SK-N-SH (cell line): ENCODE results near the gene OR2W3. TPM values are rescaled to one million over a fixed set of nuclear protein-coding genes. Genes with fewer than 3 reads are reported as not detected.

Source experiments
- CTCF ChIA-PET: fragments of 300-600, 350-600 bp; formaldehyde crosslinking; extraction: SDS; loops from one replicate; lab custom pipeline; 2021; lab: Yijun Ruan, JAX
- POLR2A ChIA-PET: fragments of 350-600 bp; sonication (Branson Sonifier 250); formaldehyde crosslinking; extraction: SDS; loops from one replicate; lab custom pipeline; 2020; ENCODE audit warnings: antibody characterized with exemption, inconsistent platforms; lab: Yijun Ruan, JAX
- DNase-seq: peaks from one replicate; pipeline ENCODE4 v3.0.0; 2012
- H2AFZ ChIP-seq: fragments of 200-600 bp; sonication (generic); 2 replicates; pipeline ENCODE4 v1.8.1; 2016; ENCODE audit warnings: antibody characterized with exemption, mild to moderate bottlenecking, low read depth
- H3F3A ChIP-seq: fragments of 200-600 bp; sonication (generic); replicated peaks from 2 replicates; pipeline ENCODE3; 2016; ENCODE audit warnings: antibody characterized with exemption, mild to moderate bottlenecking; ENCODE audit not compliant: insufficient read depth
- H3K27ac ChIP-seq, 2 experiments: fragments of 200-500 bp in 1 of 2; fragments of 200-600 bp in 1 of 2; sonication (Bioruptor generic) in 1 of 2; sonication (generic), shearing (Covaris generic) in 1 of 2; 2 replicates each; pipeline versions ENCODE4 v1.5.1 to v1.6.1; 2014 to 2016; ENCODE audit warnings: low read depth in 2 of 2, inconsistent platforms in 1 of 2, low read length in 1 of 2, mild to moderate bottlenecking in 1 of 2, mixed read lengths in 1 of 2
- H3K27me3 ChIP-seq: fragments of 200-600 bp; sonication (generic), shearing (Covaris generic); 2 replicates; pipeline ENCODE4 v1.6.1; 2016; ENCODE audit warnings: mixed run types; ENCODE audit not compliant: insufficient read depth
- H3K36me3 ChIP-seq, 2 experiments: fragments of 200-500 bp in 1 of 2; fragments of 200-600 bp in 1 of 2; sonication (Bioruptor generic) in 1 of 2; sonication (generic) in 1 of 2; replicated peaks in 1 of 2; 2 replicates each; pipeline versions ENCODE3 to v1.5.1; 2014 to 2016; ENCODE audit warnings: low read length in 1 of 2, mild to moderate bottlenecking in 1 of 2; ENCODE audit not compliant: insufficient read depth in 2 of 2, control insufficient read depth in 1 of 2
- H3K4me1 ChIP-seq, 2 experiments: fragments of 200-500 bp in 1 of 2; fragments of 200-600 bp in 1 of 2; sonication (Bioruptor generic) in 1 of 2; sonication (generic), shearing (Covaris generic) in 1 of 2; 2 replicates each; pipeline versions ENCODE4 v1.5.1 to v1.6.1; 2014 to 2016; ENCODE audit warnings: low read depth in 1 of 2, low read length in 1 of 2, mixed run types in 1 of 2; ENCODE audit not compliant: insufficient read depth in 2 of 2, control insufficient read depth in 1 of 2
- H3K4me2 ChIP-seq: fragments of 200-600 bp; sonication (generic), shearing (Covaris generic); 2 replicates; pipeline ENCODE4 v1.6.1; 2017; ENCODE audit warnings: mixed run types
- H3K4me3 ChIP-seq, 2 experiments: fragments of 200-500 bp in 1 of 2; fragments of 200-600 bp in 1 of 2; sonication (Bioruptor generic) in 1 of 2; sonication (generic), shearing (Covaris generic) in 1 of 2; 2 replicates each; pipeline versions ENCODE4 v1.5.1 to v1.8.1; 2014 to 2016; ENCODE audit warnings: low read depth in 2 of 2, inconsistent platforms in 1 of 2, low read length in 1 of 2, mild to moderate bottlenecking in 1 of 2, mixed read lengths in 1 of 2, moderate library complexity in 1 of 2
- H3K79me2 ChIP-seq: fragments of 200-600 bp; sonication (generic); 2 replicates; pipeline ENCODE4 v1.8.1; 2017; ENCODE audit warnings: mild to moderate bottlenecking; ENCODE audit not compliant: insufficient read depth
- H3K9ac ChIP-seq: fragments of 200-600 bp; sonication (generic); 2 replicates; pipeline ENCODE4 v1.6.1; 2017; ENCODE audit warnings: mixed run types
- H3K9me2 ChIP-seq: fragments of 200-600 bp; sonication (generic); 2 replicates; pipeline ENCODE4 v1.6.1; 2017; ENCODE audit warnings: mixed run types
- H3K9me3 ChIP-seq: fragments of 200-600 bp; sonication (generic); 2 replicates; pipeline ENCODE4 v1.6.1; 2017; ENCODE audit warnings: mixed run types, mild to moderate bottlenecking, moderate library complexity
- H4K20me1 ChIP-seq: fragments of 200-600 bp; sonication (generic); 2 replicates; pipeline ENCODE4 v1.6.1; 2017; ENCODE audit warnings: mild to moderate bottlenecking, mixed run types; ENCODE audit not compliant: insufficient read depth
- EP300 ChIP-seq, 2 experiments: IDR thresholded peaks; 2 replicates each; pipeline versions ENCODE4 v1.4.0 to v1.6.1; 2012; ENCODE audit warnings: borderline replicate concordance in 1 of 2, low read depth in 1 of 2, low read length in 1 of 2
- EZH2phosphoT487 ChIP-seq: fragments of 200-600 bp; sonication (generic); IDR thresholded peaks from 2 replicates; pipeline ENCODE4 v1.6.1; 2017; ENCODE audit warnings: low read depth, mixed run types, mild to moderate bottlenecking, antibody characterized with exemption, moderate library complexity, borderline replicate concordance
- FOXJ3 ChIP-seq: sonication (generic); formaldehyde crosslinking; IDR thresholded peaks from 2 replicates; pipeline ENCODE4 v1.5.1; 2020; ENCODE audit warnings: mild to moderate bottlenecking, missing genetic modification reagents
- GABPA ChIP-seq: IDR thresholded peaks from 2 replicates; pipeline ENCODE4 v1.4.0; 2012; ENCODE audit warnings: low read depth, mild to moderate bottlenecking
- IRF3 ChIP-seq: fragments of 150-350 bp; IDR thresholded peaks from 2 replicates; pipeline ENCODE4 v1.6.1; 2016; ENCODE audit warnings: mild to moderate bottlenecking, low read depth, low read length
- JUND ChIP-seq: IDR thresholded peaks from 2 replicates; pipeline ENCODE4 v1.4.0; 2012
- MEF2A ChIP-seq: IDR thresholded peaks from 2 replicates; pipeline ENCODE4 v1.4.0; 2012; ENCODE audit warnings: low read depth, borderline replicate concordance
- MXI1 ChIP-seq: IDR thresholded peaks from 2 replicates; pipeline ENCODE4 v1.6.1; 2012; ENCODE audit warnings: mild to moderate bottlenecking, low read depth, low read length, improper control_type of control experiment
- NFIC ChIP-seq: IDR thresholded peaks from 2 replicates; pipeline ENCODE4 v1.4.0; 2012; ENCODE audit warnings: borderline replicate concordance
- RAD21 ChIP-seq: IDR thresholded peaks from 2 replicates; pipeline ENCODE4 v1.6.1; 2012; ENCODE audit warnings: mild to moderate bottlenecking, low read length
- SIN3A ChIP-seq: IDR thresholded peaks from 2 replicates; pipeline ENCODE4 v1.6.1; 2012; ENCODE audit warnings: low read depth, mild to moderate bottlenecking, low read length, moderate library complexity, borderline replicate concordance
- SMC3 ChIP-seq: IDR thresholded peaks from 2 replicates; pipeline ENCODE4 v1.6.1; 2012; ENCODE audit warnings: low read depth, low read length, improper control_type of control experiment
- TCF12 ChIP-seq: IDR thresholded peaks from 2 replicates; pipeline ENCODE4 v1.4.0; 2012
- YY1 ChIP-seq: IDR thresholded peaks from 2 replicates; pipeline ENCODE4 v1.4.0; 2012; ENCODE audit warnings: low read depth, mild to moderate bottlenecking
- WGBS: methylation state at CpG from one replicate; pipeline ENCODE4 v1.1.6; 2017; ENCODE audit warnings: low lambda C conversion rate; 5-methylcytosine and 5-hydroxymethylcytosine counted together
- polyA plus RNA-seq, 3 experiments: library from polyadenylated mRNA; depleted of rRNA; stranded (reverse); fragments of >200 nt; gene quantifications; 2 replicates each; pipeline ENCODE4 v1.2.3, GENCODE V29; 2012
- TF ChIP-seq, protein P1 (sequence below): IDR thresholded peaks from 2 replicates; pipeline ENCODE4 v1.4.0; 2012; ENCODE audit warnings: low read depth, borderline replicate concordance
- TF ChIP-seq, protein P2 (sequence below): IDR thresholded peaks from 2 replicates; pipeline ENCODE4 v1.4.0; 2012; ENCODE audit warnings: low read depth
- TF ChIP-seq, protein P3 (sequence below): IDR thresholded peaks from 2 replicates; pipeline ENCODE4 v1.6.1; 2012; ENCODE audit warnings: mild to moderate bottlenecking, low read depth, low read length, moderate library complexity

The OR2W3 gene
- polyA plus RNA-seq, 1 of the 3 experiments (the other 2 are of a cell fraction), result not detected

GRCh38 chr1:247913786-247914185 lies 18.4 kb downstream of the OR2W3 start (continued):
- TF ChIP-seq JUND, result no peak

GRCh38 chr1:247914941-247915662 lies 19.7 kb downstream of the OR2W3 start:
- no peak overlapping the region for H2AFZ ChIP-seq
- H4K20me1 ChIP-seq, result no peaks in the 10 kb centered on the region
- 18% methylated on average over 4 of the region's 4 CpGs for WGBS
- ChIA-PET POLR2A (no interaction called here), CTCF (no interaction called here)
- no peaks in the 10 kb centered on the region; the same call in 1 of the 2 replicates for H3K27me3 ChIP-seq
- no peak overlapping the region for H3K27ac ChIP-seq
- H3K9me2 ChIP-seq, result no peaks in the 10 kb centered on the region
- H3K4me1 ChIP-seq, result no peaks in the 10 kb centered on the region
- no peaks in the 10 kb centered on the region for H3K9me3 ChIP-seq
- H3K36me3 ChIP-seq, result no peaks in the 10 kb centered on the region
- DNase-seq, result no peak
- no peaks in the 10 kb centered on the region for H3K79me2 ChIP-seq
- H3K9ac ChIP-seq, result no peak overlapping the region
- H3K4me2 ChIP-seq, result no peak overlapping the region
- no peak for TF ChIP-seq SIN3A
- TF ChIP-seq NFIC, result peak; percentile 34; the same call in 1 of the 2 replicates
- H3F3A ChIP-seq, result no peaks in the 10 kb centered on the region
- H3K4me3 ChIP-seq, result no peak overlapping the region

GRCh38 chr1:247919952-247920351 lies 24.6 kb downstream of the OR2W3 start, which contains the start of gene OR2T8:
Gene OR2T8 (plus strand): TSS chr1:247920252. CDS start chr1:247921018, 766 bp downstream.
- H3K79me2 ChIP-seq, result no peaks in the 10 kb centered on the region
- H3K36me3 ChIP-seq, result no peaks in the 10 kb centered on the region
- H3K4me3 ChIP-seq, result no peak within 1 kb of the TSS
- no peaks in the 10 kb centered on the region for H3F3A ChIP-seq
- no peak within 1 kb of the TSS for H2AFZ ChIP-seq
- no peak for DNase-seq
- no peaks in the 10 kb centered on the region for H3K9me3 ChIP-seq
- no peaks in the 10 kb centered on the region for H4K20me1 ChIP-seq
- H3K4me2 ChIP-seq, result no peak within 1 kb of the TSS
- POLR2A ChIA-PET, result no interaction called here
- H3K9me2 ChIP-seq, result no peaks in the 10 kb centered on the region
- H3K27ac ChIP-seq, result no peak within 1 kb of the TSS
- H3K9ac ChIP-seq, result no peak within 1 kb of the TSS
- H3K27me3 ChIP-seq, result peaks cover 3% of the 10 kb centered on the region; the same call in 1 of the 2 replicates
- CTCF ChIA-PET, result no interaction called here
- H3K4me1 ChIP-seq, result no peaks in the 10 kb centered on the region
- WGBS, result 8% methylated on average over 2 of the region's 2 CpGs
- TF ChIP-seq GABPA (no peak), IRF3 (no peak), SIN3A (no peak), FOXJ3 (CRISPR knock-in tag) (no peak), RAD21 (no peak), YY1 (no peak), JUND (no peak), EP300 (IDR thresholded peaks at IDR 0.05; ENCODE audit: borderline replicate concordance in 1 of 2, low read depth in 1 of 2, low read length in 1 of 2) (no peak), MXI1 (no peak), TCF12 (no peak), MEF2A (no peak), EZH2phosphoT487 (no peak), NFIC (no peak), SMC3 (no peak)
- TF ChIP-seq, protein P1, sequence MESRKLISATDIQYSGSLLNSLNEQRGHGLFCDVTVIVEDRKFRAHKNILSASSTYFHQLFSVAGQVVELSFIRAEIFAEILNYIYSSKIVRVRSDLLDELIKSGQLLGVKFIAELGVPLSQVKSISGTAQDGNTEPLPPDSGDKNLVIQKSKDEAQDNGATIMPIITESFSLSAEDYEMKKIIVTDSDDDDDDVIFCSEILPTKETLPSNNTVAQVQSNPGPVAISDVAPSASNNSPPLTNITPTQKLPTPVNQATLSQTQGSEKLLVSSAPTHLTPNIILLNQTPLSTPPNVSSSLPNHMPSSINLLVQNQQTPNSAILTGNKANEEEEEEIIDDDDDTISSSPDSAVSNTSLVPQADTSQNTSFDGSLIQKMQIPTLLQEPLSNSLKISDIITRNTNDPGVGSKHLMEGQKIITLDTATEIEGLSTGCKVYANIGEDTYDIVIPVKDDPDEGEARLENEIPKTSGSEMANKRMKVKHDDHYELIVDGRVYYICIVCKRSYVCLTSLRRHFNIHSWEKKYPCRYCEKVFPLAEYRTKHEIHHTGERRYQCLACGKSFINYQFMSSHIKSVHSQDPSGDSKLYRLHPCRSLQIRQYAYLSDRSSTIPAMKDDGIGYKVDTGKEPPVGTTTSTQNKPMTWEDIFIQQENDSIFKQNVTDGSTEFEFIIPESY, result no peak
- TF ChIP-seq, protein P2, sequence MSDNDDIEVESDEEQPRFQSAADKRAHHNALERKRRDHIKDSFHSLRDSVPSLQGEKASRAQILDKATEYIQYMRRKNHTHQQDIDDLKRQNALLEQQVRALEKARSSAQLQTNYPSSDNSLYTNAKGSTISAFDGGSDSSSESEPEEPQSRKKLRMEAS, result no peak
- TF ChIP-seq, protein P3, sequence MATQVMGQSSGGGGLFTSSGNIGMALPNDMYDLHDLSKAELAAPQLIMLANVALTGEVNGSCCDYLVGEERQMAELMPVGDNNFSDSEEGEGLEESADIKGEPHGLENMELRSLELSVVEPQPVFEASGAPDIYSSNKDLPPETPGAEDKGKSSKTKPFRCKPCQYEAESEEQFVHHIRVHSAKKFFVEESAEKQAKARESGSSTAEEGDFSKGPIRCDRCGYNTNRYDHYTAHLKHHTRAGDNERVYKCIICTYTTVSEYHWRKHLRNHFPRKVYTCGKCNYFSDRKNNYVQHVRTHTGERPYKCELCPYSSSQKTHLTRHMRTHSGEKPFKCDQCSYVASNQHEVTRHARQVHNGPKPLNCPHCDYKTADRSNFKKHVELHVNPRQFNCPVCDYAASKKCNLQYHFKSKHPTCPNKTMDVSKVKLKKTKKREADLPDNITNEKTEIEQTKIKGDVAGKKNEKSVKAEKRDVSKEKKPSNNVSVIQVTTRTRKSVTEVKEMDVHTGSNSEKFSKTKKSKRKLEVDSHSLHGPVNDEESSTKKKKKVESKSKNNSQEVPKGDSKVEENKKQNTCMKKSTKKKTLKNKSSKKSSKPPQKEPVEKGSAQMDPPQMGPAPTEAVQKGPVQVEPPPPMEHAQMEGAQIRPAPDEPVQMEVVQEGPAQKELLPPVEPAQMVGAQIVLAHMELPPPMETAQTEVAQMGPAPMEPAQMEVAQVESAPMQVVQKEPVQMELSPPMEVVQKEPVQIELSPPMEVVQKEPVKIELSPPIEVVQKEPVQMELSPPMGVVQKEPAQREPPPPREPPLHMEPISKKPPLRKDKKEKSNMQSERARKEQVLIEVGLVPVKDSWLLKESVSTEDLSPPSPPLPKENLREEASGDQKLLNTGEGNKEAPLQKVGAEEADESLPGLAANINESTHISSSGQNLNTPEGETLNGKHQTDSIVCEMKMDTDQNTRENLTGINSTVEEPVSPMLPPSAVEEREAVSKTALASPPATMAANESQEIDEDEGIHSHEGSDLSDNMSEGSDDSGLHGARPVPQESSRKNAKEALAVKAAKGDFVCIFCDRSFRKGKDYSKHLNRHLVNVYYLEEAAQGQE, result no peak
